ENCODE measurements around the gene MGAM2. TPM values are rescaled to one million over a fixed set of nuclear protein-coding genes. Genes with fewer than 3 reads are reported as not detected.
A peak's percentile ranks its signal among the peaks of the same experiment; 100 is the strongest.

Gene MGAM2
- total RNA-seq, 2 experiments from 2014 or later = not detected

- H3K4me3 Mint-ChIP-seq = no peak overlapping the region
- H3K27me3 Mint-ChIP-seq = peaks cover 6% of the 10 kb centered on the region
- POLR2A ChIA-PET = no interaction called here
- H3K9me3 Mint-ChIP-seq = no peaks in the 10 kb centered on the region
- DNase-seq (peak; percentile 8), ATAC-seq (peak; percentile 45)
- intact Hi-C loops (cut with micrococcal nuclease) = no loop called here
- no peaks in the 10 kb centered on the region for H3K4me1 Mint-ChIP-seq (ENCODE audit: low read depth)
- TF ChIP-seq, protein P1, sequence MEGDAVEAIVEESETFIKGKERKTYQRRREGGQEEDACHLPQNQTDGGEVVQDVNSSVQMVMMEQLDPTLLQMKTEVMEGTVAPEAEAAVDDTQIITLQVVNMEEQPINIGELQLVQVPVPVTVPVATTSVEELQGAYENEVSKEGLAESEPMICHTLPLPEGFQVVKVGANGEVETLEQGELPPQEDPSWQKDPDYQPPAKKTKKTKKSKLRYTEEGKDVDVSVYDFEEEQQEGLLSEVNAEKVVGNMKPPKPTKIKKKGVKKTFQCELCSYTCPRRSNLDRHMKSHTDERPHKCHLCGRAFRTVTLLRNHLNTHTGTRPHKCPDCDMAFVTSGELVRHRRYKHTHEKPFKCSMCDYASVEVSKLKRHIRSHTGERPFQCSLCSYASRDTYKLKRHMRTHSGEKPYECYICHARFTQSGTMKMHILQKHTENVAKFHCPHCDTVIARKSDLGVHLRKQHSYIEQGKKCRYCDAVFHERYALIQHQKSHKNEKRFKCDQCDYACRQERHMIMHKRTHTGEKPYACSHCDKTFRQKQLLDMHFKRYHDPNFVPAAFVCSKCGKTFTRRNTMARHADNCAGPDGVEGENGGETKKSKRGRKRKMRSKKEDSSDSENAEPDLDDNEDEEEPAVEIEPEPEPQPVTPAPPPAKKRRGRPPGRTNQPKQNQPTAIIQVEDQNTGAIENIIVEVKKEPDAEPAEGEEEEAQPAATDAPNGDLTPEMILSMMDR (IDR thresholded peaks at IDR 0.05) = no peak
- CTCF ChIA-PET = interaction anchor here (1.2 kb wide), 1 partner anchor 157 kb away, joined by 4 read pairs; no protein-coding TSS in a partner anchor
- H3K36me3 Mint-ChIP-seq (ENCODE audit: low read depth) = no peaks in the 10 kb centered on the region
- H3K27ac Mint-ChIP-seq = no peak overlapping the region
Measured at GRCh38 chr7:142133731-142134148, 22.2 kb downstream of the MGAM2 start.

DNA sequence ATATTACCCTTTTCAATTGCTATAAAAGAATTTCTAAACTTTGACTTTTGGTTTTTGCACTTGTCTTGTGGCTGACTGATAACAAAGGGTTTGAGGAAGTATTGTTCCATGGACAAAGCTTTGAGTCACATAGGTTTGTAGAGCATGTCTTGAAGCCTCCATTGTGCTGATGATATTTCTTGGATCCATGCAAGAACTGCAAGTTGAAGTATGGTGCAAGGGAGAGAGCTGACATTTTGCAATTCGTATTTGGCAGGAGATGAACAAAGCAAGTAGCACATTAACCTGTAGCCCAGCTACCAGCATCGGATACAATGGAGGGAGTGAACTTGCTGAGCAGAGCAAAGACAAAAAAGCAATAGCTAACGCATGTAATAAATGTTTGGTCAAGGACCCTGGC lies 23.4 kb downstream of the MGAM2 start:
- POLR2A ChIA-PET = interaction anchor here (0.6 kb wide), 1 partner anchor 115 kb away, joined by 4 read pairs; no protein-coding TSS in a partner anchor
- no peak overlapping the region for H3K27ac Mint-ChIP-seq
- ATAC-seq (no peak), DNase-seq (no peak)
- TF ChIP-seq, protein P1 (IDR thresholded peaks at IDR 0.05) = no peak
- H3K36me3 Mint-ChIP-seq (ENCODE audit: low read depth) = no peaks in the 10 kb centered on the region
- H3K4me1 Mint-ChIP-seq (ENCODE audit: low read depth) = no peaks in the 10 kb centered on the region
- H3K27me3 Mint-ChIP-seq = peaks cover 6% of the 10 kb centered on the region
- intact Hi-C loops (cut with micrococcal nuclease) = no loop called here
- H3K9me3 Mint-ChIP-seq = no peaks in the 10 kb centered on the region
- CTCF ChIA-PET = interaction anchor here (0.8 to 0.9 kb wide), 2 partner anchors 159 to 397 kb away, joined by 3 read pairs; partner anchors contain the start of gene SSBP1
- no peak overlapping the region for H3K4me3 Mint-ChIP-seq

DNA sequence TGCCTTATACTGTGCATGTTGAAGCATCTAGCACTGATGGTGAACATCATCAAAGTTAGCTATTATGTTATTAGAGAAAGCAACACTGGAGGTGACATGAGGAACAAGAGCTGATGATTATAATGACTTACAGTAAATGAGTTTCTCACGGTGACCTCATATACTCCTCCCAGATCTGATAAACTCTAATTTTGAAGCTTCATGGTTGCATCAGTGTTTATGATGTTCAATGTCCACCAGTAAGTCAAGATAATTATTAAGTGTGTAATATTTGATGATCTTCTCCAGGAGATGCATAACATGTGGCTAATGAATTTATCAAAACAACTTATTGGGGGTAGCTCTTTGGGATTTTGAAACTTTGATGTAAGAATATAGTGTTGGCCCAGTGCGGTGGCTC lies 27.5 kb downstream of the MGAM2 start:
- Mint-ChIP-seq H3K4me3 (no peak overlapping the region), H3K27ac (no peak overlapping the region), H3K4me1 (ENCODE audit: low read depth) (no peaks in the 10 kb centered on the region), H3K36me3 (ENCODE audit: low read depth) (no peaks in the 10 kb centered on the region), H3K27me3 (peaks cover 3% of the 10 kb centered on the region), H3K9me3 (no peaks in the 10 kb centered on the region)
- TF ChIP-seq, protein P1 (IDR thresholded peaks at IDR 0.05) = no peak
- ChIA-PET POLR2A (no interaction called here), CTCF (interaction anchor here (1.1 kb wide), 1 partner anchor 162 kb away, joined by 3 read pairs; no protein-coding TSS in a partner anchor)
- intact Hi-C loops (cut with micrococcal nuclease) = no loop called here
- DNase-seq (no peak), ATAC-seq (no peak)

- intact Hi-C loops (cut with micrococcal nuclease) = no loop called here
Measured at GRCh38 chr7:142139597-142140400, 28.3 kb downstream of the MGAM2 start.

More at GRCh38 chr7:142139597-142140400, 28.3 kb downstream of the MGAM2 start:
- TF ChIP-seq, protein P1 (IDR thresholded peaks at IDR 0.05) = no peak
- Mint-ChIP-seq H3K27me3 (peaks cover 3% of the 10 kb centered on the region), H3K36me3 (ENCODE audit: low read depth) (no peaks in the 10 kb centered on the region), H3K9me3 (no peaks in the 10 kb centered on the region), H3K27ac (no peak overlapping the region), H3K4me1 (ENCODE audit: low read depth) (no peaks in the 10 kb centered on the region), H3K4me3 (no peak overlapping the region)
- ATAC-seq = no peak
- CTCF ChIA-PET = no interaction called here
- POLR2A ChIA-PET = no interaction called here
- no peak for DNase-seq
